HG03558 (cell line): ENCODE measurements around the gene LSM10.
A peak's percentile ranks its signal among the peaks of the same experiment; 100 is the strongest.

ENCODE experiments used
- ATAC-seq: cut with Tn5 transposase; IDR thresholded peaks from one replicate; pipeline ENCODE4 v1.9.1; 2021; ENCODE audit warnings: moderate number of reproducible peaks; ENCODE audit not compliant: unreplicated experiment; ENCODE audit errors: extremely low read depth

LSM10 gene

DNA sequence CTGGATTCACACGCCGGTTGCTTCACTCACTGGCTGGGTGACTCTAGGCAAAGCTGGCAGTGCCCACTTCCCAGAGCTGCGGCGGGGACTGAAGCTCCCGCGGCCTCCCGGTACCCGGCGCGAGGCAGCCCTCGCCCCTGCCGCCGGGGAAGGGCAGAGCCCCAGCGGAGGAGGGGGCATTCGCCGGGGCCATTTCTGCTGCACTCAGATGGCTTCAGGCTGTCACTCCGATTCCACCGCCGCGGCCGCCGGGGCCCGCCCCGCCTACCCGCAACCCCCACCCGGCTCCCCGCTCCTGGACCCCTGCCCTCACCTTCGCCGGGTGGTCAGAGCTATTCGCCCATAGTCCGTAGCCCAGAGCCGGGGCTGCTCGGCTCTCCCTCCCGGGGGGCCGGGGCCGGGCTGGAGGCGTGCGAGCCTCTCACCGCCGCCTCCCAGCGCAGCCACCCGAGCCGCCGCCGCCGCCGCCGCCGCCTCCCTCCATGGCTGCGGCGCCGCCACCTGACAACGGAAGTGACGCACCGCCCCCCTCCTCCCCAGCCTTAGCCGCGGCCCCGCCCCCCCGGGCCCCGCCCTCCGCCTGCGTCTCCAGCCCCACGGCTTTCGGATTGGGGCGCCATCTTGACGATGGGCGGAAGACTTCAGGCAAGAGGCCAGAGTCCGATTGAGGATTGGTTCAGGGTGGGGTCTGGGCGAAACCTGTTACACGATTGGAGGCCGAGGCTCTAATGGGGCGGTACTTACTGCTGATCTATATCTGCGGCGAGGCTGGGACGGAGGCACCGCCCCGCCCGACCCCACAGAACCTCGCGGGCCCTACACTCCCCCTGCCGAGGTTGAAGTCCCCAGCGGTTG is 12.1 kb downstream of the LSM10 start, which contains the start of gene STK40:
Gene STK40, minus strand, starts transcription at position 515 of the 855 bp plus-strand sequence. CDS start 24,592 bp downstream, outside the sequence.
- peak; percentile 65 for ATAC-seq

DNA sequence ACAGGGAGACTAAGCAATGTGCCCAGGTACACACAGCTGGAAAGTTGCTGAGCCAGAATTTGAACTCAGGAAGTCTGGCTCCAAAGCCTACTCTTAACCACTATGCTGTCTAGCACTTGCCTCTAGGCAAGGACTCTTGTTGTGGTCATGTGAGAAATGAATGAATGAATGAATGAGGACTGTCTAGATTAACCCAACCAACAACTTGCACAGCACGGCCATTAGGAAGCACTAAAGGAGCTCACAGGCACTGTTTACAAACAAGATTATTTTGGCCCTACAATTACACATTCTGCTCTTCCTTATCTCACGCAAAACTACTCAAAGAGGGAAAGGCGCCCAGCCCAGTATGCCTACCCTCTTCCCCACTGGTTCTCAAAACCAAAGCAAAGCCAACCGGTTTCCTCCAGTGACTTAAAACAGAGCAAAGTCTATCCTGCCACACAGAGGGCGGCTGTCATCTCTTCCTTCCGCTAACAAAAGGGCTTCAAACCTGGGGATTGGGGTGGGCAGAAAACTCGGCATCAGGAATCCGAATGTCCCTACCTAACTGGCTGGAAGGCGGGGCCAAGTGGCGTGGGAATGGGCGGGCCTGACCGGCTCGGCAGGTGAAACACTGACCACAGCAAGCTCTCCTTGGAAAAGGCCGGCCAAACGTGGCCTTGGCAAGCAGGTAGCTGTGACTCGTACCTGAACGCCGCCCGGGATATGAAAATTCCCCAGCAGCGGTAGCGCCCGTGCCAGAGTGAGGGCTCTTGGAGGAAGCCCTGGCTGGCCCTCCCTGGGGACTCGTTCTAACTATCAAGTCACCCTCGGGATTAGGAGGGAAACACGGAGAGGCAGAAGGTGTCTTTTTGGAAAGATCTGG is 12.9 kb downstream of the LSM10 start:
- no peak for ATAC-seq

DNA sequence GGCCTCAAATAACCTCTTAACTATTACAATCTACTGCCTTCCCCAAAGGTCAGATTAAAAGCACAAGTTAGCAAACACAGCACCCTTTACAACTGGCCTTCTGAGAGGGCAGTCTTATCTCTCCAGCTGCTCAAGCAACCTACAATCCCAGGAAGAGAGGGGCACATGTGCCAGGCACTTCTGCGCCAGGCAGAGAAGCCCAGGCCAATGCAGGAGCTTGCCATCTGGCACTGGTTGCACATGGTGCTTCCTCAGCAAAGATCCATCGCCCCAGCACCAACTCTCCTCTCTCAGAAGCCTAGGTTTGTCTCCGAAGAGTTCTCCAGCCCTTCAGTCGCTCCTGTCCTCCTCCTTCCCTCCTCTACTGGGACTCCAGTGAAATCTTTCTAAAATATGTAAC is 14.5 kb downstream of the LSM10 start:
- ATAC-seq: no peak

DNA sequence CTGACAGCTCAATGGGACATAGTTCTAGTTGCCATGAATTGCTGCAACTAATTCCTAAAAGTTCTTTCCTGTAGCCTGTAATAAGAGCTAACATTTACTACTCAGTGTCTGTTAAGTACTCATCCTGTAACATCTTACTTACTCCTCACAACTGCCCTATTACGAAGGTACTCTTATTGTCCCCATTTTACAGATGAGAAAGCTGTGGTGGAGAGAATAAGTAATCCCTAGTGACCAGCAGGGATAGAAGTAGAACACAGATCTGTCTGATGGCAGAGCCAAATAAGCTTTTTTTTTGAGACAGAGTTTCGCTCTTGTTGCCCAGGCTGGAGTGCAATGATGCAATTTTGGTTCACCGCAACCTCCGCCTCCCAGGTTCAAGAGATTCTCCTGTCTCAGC is 15.0 kb downstream of the LSM10 start:
- no peak for ATAC-seq

DNA sequence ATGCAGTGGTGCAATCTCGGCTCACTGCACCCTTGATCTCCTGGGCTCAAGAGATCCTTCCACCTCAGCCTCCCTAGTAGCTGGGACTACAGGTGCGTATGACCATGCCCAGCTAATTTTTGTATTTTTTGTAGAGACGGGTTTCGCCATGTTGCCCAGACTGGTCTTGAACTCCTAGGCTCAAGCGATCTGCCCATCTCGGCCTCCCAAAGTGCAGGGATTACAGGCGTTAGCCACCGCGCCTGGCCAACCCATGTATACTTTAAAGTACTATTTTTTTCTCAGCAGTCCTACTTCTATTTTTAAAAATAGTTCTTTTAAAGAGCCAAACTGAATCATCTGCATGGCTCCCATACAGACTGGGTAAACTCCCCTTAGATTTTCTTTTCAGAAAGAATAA is 15.5 kb downstream of the LSM10 start:
- ATAC-seq: no peak

DNA sequence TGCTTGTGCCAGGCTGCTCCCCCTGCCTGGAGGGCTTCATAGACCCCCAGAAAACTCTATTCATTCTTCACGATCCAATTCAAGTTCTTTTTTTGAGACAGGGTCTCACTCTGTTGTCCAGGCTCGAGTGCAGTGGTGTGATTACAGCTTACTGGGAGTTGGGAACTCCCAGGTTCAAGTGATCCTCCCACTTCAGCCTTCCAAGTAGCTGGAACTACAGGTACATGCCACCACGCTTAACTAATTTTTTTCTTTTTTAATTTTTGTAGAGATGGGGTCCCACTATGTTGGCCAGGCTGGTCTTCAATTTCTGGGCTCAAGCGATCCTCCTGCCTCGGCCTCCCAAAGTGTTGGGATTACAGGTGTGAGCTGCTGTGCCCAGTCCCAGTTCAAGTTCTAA is 16.3 kb downstream of the LSM10 start:
- no peak for ATAC-seq

DNA sequence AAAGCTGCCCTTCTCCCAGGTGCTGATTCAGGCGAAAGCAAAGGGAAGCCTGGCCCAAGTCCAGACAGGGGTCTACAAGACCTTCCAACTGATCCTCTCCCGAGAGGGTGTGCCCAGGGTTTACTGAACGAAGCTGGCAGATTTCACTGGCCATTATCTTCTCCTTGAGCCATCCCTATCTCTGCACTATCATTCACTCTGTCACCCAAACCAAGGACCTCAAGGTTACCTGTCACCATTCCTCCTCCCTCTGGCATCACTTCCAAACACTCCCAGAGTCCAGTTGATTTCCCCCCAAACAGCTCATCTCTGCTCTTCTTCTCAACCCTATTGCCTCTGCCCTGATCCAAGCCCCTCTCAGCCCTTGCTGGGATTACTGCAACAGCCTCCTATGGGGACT is 16.9 kb downstream of the LSM10 start:
- ATAC-seq: no peak

DNA sequence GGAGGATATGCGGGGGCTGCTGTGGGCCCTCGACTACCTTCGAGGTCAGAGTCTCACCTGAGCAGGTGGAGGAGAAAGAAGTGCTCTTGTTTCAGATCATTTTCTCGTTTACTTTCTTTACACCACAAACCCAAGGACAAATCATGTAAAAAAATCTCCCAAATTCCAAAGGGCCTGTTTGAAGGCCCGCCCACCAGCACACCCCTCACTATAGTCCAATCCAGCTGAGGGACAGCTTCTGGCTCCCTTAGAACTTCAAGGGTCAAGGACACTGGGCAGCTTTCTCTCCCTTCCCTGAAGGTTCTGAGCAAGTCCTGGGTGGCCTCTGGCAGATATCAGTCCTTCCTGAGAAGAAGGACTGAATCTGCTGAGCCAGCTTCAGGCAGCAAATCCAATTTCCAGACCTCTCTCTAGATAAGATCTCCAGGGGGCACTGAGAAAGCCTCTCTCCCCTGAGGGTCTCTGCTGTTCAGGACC is 17.5 kb downstream of the LSM10 start:
- ATAC-seq: no peak

DNA sequence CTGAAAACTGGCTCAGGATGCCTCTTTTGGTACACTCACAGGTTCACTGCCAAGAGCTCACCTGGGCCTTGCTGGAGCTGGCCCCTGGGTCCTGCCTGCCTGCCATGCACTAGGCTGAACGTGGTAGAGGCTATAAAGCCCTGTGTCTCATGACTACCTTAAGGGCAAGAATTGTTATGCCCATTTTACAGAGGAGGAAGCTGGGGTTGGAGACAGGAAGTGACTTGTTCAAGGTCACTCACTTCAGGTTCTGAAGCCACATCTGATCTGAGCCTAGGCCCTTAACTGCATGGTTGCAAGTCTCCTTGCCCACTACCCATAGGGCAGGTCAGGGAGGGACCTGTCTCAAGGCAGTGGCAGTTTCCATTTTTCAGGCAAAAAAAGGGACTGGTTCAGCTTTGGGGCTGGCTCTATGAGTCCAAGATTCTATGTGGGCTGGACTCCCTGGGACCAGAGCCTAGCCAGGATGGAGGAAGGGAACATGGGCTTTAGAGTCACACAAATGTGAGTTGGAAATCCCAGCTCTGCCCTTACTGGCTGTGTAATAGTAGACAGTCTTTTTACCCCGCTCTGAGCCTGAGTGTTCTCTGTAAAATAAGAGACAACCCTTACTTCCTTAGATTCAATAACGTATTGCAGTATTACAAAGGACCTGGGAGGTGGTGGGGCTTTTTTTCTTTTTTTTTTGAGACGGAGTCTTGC is 19.8 kb downstream of the LSM10 start:
- ATAC-seq: no peak

DNA sequence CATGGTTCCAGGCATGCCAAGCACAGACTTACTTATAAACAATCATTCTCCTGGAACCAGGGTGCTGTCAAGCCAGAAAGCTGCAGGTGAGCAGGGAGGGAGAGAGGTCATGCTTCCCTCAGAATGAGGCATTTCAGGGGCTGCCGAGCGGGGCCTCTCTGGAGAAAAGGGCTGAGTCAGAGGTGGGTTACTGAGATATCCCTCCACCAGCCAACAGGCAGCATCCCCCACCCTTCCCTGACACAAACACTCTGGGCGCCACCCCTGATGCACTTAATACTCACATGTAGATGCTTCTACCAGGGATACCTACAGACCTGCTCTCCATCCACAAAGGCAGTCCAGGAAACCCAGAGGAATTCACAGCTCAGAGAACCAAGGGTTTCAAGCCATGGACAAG is 25.1 kb downstream of the LSM10 start:
- ATAC-seq: no peak

DNA sequence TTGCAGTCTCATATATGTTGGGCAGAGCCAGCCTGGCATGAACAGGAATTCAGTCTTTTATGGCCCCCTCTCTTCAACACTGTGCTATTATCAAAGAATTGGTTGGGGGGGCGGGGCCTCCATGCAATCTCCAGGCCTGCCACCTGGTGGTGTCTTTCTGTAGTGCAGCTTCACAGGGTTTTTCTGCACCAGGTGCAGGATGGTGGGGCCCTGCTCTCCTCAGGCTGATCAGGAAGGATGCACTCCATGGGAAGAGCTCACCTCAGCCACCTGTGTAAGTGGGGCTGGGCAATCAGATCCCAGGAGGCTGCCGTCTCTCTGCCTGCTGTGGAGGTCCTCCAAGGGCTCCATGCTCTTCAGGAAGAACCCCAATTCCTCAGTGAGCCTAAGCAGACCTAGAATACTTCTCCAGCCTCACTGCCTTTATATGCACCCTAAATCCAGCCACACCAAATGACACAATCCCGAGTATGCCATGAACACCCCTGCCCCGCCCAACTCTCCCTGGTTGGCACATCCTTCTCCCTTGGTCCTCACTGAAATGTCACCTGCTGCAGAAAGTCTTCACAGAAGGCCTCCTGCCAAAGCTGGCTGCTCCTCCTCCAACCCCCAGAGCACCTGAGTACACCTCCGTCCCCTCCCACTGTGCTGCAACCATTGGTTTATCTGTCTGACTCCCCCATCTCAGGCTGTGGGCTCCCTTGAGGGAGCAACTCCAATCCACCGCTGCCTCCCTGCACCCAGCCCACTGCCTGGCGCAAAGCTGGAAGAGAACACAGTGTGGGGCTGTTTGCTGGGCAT is 28.4 kb downstream of the LSM10 start:
- ATAC-seq: no peak

DNA sequence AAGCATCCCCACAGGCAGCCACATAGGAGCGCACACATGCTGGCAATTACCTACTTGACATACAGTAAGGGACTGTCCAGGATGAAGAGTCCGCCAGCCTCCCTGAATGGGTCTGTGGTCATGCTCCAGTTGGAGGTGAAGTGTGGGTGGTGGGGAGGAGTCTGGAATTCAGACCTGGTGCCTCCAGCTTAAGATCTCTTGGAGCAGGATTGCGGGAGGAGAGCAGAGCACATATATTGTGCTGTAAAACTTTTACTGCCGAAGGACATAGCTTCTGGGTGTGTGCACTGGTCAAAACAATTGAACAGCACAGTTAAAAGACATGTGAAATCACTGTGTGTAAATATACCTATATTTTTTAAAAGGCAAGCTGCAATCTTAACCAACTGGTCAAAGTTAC is 29.9 kb downstream of the LSM10 start:
- ATAC-seq: no peak

DNA sequence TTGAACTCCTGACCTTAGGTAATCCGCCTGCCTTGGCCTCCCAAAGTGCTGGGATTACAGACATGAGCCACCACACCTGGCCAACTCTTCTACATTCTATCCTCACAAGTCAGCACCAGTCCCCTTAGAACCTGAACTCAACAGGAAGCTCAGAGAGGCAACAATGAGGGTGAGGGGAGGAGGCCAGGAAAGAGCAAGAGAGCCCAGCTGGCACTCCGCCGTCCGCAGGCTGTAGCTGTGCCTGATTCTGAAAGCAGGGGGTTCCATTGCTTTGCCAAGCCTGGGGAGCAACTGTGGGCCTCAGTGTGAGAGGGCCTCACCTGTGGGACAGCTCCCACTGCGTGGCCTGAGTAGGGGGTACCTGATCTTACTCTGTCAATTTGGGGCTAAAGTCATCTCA is 30.6 kb downstream of the LSM10 start:
- no peak for ATAC-seq

DNA sequence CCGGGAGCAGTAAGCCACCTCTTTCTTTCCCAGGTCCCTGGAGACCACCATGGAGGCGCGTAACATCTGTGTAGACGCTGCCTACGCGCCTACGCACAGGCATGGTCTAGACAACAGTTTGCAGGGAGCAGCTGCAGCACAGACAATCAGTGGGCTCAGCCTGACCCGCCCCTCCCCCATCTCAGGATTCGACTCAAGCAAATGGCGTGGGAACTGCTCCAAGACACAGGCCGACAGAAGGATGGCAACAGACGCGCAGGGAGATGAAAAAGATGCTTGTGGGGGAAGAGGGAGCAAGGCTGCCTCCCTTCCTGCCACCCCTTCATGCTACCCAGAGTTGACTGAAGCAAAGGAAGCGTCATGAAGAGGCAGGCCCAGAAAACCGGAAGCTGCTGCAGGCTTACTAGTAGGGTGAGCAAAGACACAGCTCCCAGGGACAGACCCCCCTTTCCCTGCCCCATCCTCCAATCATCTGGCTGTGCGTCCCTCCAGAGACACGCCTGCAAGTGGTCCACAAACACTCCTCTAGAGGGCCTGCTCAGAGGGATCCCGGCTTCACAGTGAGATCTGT is 31.5 kb downstream of the LSM10 start:
- no peak for ATAC-seq

DNA sequence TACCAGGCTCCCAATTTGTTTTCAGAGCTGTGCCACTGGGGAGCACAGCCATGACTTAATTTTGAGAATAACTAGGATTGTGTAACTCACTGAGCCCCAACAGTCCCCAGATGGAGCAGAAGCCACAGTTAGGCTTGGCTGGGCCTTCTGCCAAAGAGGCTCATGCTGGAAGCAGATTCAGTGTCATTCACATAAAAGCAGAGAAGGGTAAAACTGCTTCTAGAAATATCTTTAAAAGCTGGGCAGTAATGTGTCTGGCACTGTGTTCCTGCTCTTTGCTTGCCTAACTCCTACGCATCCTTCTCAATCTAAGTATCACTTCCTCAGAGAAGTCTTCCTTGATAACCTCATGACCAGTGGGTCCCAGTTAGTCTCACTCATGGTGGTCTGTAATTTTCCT is 32.3 kb downstream of the LSM10 start:
- no peak for ATAC-seq

DNA sequence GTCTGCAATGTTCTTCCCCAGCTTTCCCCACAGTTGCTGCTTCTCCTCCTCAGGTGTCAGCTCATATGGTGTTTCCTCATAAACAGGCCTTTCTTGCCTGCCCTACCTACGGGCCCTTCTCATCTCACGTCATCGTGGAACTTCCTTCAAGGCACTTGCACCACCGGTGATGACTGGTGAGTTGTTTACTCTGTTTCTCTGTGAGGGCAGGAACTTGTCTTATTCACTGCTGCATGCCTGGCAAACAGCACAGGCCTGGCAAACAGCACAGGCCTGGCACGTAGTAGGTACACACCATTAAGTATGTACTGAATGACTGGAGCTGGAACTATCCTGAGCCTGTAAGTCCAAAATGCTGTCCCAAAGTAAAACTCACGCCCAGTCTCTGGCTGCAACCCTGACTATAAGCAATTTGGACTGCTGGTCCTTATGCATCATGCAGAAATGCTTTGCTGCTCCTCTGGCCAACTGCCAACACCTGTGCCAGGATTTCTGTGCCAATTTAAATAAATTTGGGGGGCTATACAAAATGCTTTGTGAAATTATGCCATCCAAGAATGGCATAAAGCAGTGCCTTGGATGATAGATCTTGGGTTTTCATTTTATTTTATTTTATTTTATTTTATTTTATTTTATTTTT is 37.7 kb downstream of the LSM10 start:
- no peak for ATAC-seq

DNA sequence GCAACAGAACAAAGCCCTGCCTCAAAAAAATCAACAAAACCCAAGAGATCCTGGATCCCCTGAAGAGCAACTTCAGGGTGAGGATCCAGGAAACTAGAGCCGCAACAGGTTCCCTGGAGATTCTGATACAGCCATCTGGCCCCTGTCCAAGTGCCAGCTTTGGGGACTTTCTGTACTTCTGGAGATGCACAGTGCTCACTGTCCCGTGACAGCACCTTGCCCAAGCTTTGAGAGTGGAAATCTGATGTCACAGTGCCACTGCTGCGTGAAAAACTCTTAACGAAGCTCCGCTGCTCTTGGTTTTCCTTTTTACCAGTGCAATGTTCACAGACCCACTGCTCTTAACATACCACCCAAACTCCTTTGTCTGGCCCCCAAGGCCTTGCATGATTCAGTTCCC is 38.3 kb downstream of the LSM10 start:
- no peak for ATAC-seq

DNA sequence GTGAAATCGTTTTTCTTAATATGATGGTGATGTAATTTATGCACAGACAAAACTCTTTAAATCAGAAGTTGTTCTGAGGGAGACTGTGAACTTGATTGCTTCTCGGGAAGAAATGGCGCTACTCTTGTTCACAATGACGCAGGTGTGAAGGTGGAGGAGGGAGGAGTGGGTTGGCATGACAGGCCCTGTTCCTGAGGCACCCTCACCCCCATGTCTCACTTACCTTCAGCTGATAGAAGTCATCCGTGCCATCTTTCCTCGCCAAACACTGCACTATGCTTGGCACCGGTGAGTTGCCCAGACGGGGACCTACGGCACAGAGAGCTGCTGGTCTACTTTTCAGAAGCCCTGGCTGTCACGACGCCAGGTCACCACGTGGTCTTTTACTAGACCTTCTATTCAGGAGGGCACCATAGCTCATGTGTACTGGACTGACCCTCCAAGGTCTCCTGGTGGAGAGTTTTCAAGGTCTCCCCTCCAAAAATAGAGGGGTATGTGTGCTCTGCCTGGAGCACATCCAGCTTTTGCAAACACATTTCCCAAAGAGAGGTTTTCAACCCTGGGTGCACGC is 39.1 kb downstream of the LSM10 start:
- ATAC-seq: no peak

DNA sequence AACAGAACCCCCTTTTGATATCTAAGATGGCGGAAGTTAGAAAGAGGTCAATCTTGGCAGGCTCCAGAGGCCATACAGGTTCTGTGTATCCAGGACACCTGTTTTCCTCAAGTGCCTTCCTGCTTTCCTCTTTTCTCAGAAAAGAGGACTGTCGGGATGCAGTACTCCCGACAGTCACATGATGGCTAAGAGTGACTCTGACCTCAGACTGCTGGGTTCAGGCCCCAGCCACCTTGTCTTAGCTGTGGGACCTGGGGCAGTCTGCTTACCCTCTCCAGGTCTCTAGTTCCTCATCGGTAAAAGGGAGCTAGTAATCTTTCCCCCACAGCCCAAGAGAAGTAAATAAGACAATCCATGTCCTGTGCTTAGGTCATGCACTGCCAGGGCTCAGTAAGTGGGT is 41.9 kb downstream of the LSM10 start:
- ATAC-seq: no peak
